ENCODE measurements around the gene SV2B.
"Not testable (repeated sequence)": the region's sequence is repeated elsewhere in the genome, so short reads cannot be mapped to it uniquely, and the experiment has no call there.

SV2B gene

GRCh38 chr15:91099995-91100813, at the start of gene SV2B:
Gene SV2B (plus strand): TSS chr15:91100257. CDS start chr15:91226264, 126,007 bp downstream.
- DNase-seq (ENCODE audit: low spot score) = peak; percentile 34

GRCh38 chr15:91051248-91051647, 48.8 kb upstream of the SV2B start:
- DNase-seq (ENCODE audit: low spot score) = no peak

GRCh38 chr15:91054816-91055215, 45.2 kb upstream of the SV2B start:
- DNase-seq (ENCODE audit: low spot score) = no peak

- peak; percentile 86 for DNase-seq (ENCODE audit: low spot score)
These were observed 44.3 kb upstream of the SV2B start for GRCh38 chr15:91055548-91056331.

GRCh38 chr15:91061230-91061629, 38.8 kb upstream of the SV2B start:
- no peak for DNase-seq (ENCODE audit: low spot score)

- DNase-seq (ENCODE audit: low spot score) = no peak
These were observed 38.1 kb upstream of the SV2B start for GRCh38 chr15:91061997-91062396.

GRCh38 chr15:91065505-91065904, 34.6 kb upstream of the SV2B start:
- no peak for DNase-seq (ENCODE audit: low spot score)

GRCh38 chr15:91067036-91067435, 33.0 kb upstream of the SV2B start:
- no peak for DNase-seq (ENCODE audit: low spot score)

GRCh38 chr15:91068436-91068835, 31.6 kb upstream of the SV2B start:
- DNase-seq (ENCODE audit: low spot score) = no peak

GRCh38 chr15:91068966-91069365, 31.1 kb upstream of the SV2B start:
- DNase-seq (ENCODE audit: low spot score) = no peak

- no peak for DNase-seq (ENCODE audit: low spot score)
These were observed 29.2 kb upstream of the SV2B start for GRCh38 chr15:91070872-91071271.

GRCh38 chr15:91072161-91072560, 27.9 kb upstream of the SV2B start:
- no peak for DNase-seq (ENCODE audit: low spot score)

GRCh38 chr15:91073077-91073476, 27.0 kb upstream of the SV2B start:
- no peak for DNase-seq (ENCODE audit: low spot score)

GRCh38 chr15:91073768-91074167, 26.3 kb upstream of the SV2B start:
- DNase-seq (ENCODE audit: low spot score) = no peak

GRCh38 chr15:91075739-91076138, 24.3 kb upstream of the SV2B start:
- no peak for DNase-seq (ENCODE audit: low spot score)

GRCh38 chr15:91077029-91077428, 23.0 kb upstream of the SV2B start:
- DNase-seq (ENCODE audit: low spot score) = no peak

- not testable (repeated sequence) for DNase-seq (ENCODE audit: low spot score)
These were observed 6.2 kb upstream of the SV2B start for GRCh38 chr15:91093866-91094265.

- no peak for DNase-seq (ENCODE audit: low spot score)
These were observed 1.6 kb upstream of the SV2B start for GRCh38 chr15:91098451-91098850.

GRCh38 chr15:91099616-91099994, 452 bp upstream of the SV2B start:
- DNase-seq (ENCODE audit: low spot score) = peak; percentile 38

GRCh38 chr15:91100814-91101607, 954 bp downstream of the SV2B start:
- peak; percentile 24 for DNase-seq (ENCODE audit: low spot score)

- no peak for DNase-seq (ENCODE audit: low spot score)
These were observed 1.5 kb downstream of the SV2B start for GRCh38 chr15:91101608-91101920.

GRCh38 chr15:91102546-91103330, 2.7 kb downstream of the SV2B start:
- no peak for DNase-seq (ENCODE audit: low spot score)
